K562 (cell line): Measurements from ENCODE around the gene KIF15.

Source experiments
- BDP1 ChIP-seq: IDR thresholded peaks from 3 replicates; pipeline ENCODE4 v1.6.1; 2011; ENCODE audit not compliant: insufficient read length, insufficient read depth
- TF ChIP-seq, protein P1 (sequence below): fragments of 450-650 bp; formaldehyde crosslinking; IDR thresholded peaks from 2 replicates; pipeline ENCODE4 v1.4.0; 2020; ENCODE audit warnings: mild to moderate bottlenecking, moderate library complexity

DNA sequence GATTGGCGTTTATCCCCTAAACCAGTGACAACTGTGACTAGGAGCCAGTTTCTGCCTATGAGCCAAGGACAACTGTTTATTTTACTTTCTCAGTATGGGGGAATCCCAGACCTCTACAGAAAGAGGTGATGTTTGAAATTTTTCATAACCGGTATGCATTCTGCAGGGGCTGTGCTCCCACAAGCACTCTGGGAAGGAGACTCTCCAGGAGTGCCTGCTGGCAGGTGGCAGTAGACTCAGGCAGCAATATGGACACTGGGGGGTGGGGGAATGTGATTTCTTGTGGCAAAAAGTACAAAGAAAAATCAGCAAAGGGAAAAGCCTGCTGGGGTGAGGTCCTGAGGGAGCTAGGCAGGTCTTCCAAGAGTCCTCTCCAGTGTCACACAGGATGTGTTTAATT lies 118.7 kb downstream of the KIF15 start:
- no peak for TF ChIP-seq BDP1
- TF ChIP-seq, protein P1, sequence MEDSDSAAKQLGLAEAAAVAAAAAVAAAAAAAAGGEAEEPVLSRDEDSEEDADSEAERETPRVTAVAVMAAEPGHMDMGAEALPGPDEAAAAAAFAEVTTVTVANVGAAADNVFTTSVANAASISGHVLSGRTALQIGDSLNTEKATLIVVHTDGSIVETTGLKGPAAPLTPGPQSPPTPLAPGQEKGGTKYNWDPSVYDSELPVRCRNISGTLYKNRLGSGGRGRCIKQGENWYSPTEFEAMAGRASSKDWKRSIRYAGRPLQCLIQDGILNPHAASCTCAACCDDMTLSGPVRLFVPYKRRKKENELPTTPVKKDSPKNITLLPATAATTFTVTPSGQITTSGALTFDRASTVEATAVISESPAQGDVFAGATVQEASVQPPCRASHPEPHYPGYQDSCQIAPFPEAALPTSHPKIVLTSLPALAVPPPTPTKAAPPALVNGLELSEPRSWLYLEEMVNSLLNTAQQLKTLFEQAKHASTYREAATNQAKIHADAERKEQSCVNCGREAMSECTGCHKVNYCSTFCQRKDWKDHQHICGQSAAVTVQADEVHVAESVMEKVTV (CRISPR knock-in tag): no peak
